Measurements from ENCODE around the gene KIAA1671.

KIAA1671 gene

DNA sequence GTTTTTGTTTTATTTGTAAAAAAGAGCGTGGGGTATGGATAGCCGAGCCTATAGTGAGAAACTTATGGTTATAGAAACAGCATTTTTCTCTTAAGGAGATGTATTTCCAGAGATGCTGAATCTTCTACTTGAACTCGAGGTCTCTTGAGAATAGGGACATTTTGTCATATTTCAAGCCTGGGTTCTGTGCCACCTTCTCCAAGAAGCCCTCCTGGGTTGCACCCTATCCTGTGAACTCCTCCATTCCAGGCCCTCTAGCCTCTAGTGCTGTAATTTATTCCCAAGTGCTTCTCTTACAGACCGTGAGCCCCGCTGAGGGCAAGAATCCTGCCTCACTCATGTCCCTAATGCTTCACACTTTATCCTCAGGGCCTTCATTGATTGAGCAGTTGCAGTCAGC is 108.6 kb downstream of the KIAA1671 start:
- H3K27me3 ChIP-seq (replicated peaks): no peaks in the 10 kb centered on the region
- H3K36me3 ChIP-seq (replicated peaks): no peaks in the 10 kb centered on the region
- no peak for DNase-seq
- no peak overlapping the region for H3K27ac ChIP-seq
- TF ChIP-seq, protein P1, sequence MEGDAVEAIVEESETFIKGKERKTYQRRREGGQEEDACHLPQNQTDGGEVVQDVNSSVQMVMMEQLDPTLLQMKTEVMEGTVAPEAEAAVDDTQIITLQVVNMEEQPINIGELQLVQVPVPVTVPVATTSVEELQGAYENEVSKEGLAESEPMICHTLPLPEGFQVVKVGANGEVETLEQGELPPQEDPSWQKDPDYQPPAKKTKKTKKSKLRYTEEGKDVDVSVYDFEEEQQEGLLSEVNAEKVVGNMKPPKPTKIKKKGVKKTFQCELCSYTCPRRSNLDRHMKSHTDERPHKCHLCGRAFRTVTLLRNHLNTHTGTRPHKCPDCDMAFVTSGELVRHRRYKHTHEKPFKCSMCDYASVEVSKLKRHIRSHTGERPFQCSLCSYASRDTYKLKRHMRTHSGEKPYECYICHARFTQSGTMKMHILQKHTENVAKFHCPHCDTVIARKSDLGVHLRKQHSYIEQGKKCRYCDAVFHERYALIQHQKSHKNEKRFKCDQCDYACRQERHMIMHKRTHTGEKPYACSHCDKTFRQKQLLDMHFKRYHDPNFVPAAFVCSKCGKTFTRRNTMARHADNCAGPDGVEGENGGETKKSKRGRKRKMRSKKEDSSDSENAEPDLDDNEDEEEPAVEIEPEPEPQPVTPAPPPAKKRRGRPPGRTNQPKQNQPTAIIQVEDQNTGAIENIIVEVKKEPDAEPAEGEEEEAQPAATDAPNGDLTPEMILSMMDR (IDR thresholded peaks at IDR 0.05; ENCODE audit: low read depth, low read length, missing control alignments): no peak
- H3K4me3 ChIP-seq (ENCODE audit: low read depth, low read length): no peak overlapping the region
- in situ Hi-C loops (cut with HindIII; ENCODE audit: low pct_ligation_motif_present, low sequenced_read_pairs): no loop called here

DNA sequence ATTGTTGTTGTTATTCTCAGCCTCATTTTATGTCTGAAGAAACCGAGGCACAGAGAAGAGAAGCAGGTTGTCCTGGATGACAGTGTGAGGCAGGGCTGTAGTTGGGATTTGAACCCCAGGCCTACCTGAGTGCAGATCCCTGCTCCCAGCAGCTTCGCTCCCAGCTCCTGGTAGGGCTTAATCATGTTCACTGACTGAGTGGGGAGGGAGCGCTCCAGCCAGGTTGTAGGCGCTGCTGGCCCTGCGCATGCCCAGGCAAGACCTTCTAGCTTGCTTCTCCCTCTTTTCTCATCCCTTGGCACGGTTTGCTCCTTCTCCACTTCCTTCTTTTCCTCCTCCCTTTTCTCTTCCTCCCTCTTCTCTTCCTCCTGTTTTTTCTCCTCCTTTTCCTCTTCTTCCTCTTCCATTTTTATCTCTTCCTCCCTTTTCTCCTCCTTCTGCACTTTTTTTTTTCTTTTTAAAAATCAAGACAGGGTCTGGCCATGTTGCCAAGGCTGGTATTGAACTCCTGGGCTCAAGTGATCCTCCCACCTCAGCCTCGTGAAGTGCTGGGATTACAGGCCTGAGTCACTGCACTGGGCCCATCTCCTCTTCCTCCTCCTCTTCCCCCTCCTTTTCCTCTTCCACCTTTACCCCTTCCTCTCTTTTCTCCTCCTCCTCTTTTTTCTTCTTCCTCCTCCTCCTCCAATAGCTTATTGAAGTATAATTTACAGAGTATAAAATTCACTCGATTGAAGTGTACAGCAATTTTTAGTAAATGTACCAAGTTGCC is 109.3 kb downstream of the KIAA1671 start:
- Histone ChIP-seq H3K36me3 (replicated peaks) (no peaks in the 10 kb centered on the region), H3K27ac (no peak overlapping the region), H3K4me3 (ENCODE audit: low read depth, low read length) (no peak overlapping the region), H3K27me3 (replicated peaks) (no peaks in the 10 kb centered on the region)
- TF ChIP-seq, protein P1 (IDR thresholded peaks at IDR 0.05; ENCODE audit: low read depth, low read length, missing control alignments): no peak
- no peak for DNase-seq
- in situ Hi-C loops (cut with HindIII; ENCODE audit: low pct_ligation_motif_present, low sequenced_read_pairs): no loop called here

DNA sequence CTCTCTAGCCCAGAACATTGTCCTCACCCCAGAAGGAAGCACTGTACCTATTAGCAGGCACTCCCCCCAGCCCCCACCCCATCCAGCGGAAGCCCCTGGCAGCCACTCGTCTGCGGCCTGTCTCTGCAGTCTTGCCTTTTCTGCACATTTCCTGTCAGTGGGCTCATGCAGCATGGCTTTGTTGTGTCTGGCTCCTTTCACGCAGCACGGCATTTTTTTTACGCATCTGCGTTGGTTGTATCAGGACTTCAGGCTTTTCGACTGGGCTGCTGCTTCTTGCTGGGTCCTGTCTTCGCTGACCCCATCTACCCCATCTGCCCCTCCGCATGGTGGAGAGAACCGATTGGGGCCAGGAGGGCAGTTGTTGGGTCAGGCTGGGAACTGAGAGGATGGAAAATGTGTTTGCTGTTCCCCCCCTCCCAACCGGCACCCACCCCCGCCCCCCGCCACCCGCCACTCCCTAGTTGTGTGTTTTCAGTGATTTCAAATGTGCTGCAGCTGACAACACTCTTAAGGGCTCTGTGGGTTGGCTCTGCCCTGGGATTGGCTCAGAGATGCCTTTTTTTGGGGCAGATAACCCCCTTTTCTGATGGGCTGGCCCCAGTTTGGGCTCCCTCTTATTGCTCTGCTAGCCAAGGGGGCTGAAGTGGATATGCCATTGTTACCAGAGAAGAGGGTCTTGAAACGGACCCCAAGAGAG is 110.0 kb downstream of the KIAA1671 start:
- no peaks in the 10 kb centered on the region for H3K27me3 ChIP-seq (replicated peaks)
- H3K4me3 ChIP-seq (ENCODE audit: low read depth, low read length): no peak overlapping the region
- in situ Hi-C loops (cut with HindIII; ENCODE audit: low pct_ligation_motif_present, low sequenced_read_pairs): no loop called here
- DNase-seq: no peak
- no peaks in the 10 kb centered on the region for H3K36me3 ChIP-seq (replicated peaks)
- TF ChIP-seq, protein P1 (IDR thresholded peaks at IDR 0.05; ENCODE audit: low read depth, low read length, missing control alignments): no peak
- no peak overlapping the region for H3K27ac ChIP-seq

DNA sequence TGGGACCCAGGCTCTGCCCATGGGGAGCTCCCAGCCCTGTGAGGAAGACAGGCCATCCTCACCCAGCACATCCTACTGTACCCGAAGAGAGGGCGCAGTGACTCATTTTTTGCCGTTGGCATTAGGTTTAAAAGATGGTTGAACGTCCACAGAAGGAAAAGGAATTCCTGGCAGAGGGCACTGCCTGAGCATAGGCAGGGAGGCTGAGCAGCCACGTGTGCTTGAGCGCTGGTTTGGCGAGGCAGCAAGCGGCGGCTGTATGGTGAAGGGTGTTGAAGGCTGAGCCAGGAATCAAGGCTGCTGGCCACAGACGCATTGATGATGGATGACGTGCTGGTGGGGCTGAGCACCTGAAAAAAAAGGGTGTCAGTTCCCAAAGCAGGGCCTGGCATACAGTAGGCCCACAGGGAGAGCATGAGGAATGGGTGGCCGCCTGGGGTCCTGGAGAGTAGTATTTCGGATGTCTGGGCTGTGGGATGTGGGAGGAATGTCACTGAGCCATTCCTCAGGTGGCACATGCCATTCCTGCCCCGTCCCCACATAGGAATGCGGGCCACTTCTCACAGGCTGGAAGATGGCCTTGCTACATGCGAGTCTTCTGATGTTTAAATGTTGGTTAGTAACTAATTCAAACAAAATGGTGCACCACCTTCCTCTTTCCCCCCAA is 112.5 kb downstream of the KIAA1671 start:
- in situ Hi-C loops (cut with HindIII; ENCODE audit: low pct_ligation_motif_present, low sequenced_read_pairs): no loop called here
- no peak for DNase-seq
- TF ChIP-seq, protein P1 (IDR thresholded peaks at IDR 0.05; ENCODE audit: low read depth, low read length, missing control alignments): no peak
- Histone ChIP-seq H3K36me3 (replicated peaks) (no peaks in the 10 kb centered on the region), H3K4me3 (ENCODE audit: low read depth, low read length) (no peak overlapping the region), H3K27me3 (replicated peaks) (peaks cover 2% of the 10 kb centered on the region), H3K27ac (no peak overlapping the region)

DNA sequence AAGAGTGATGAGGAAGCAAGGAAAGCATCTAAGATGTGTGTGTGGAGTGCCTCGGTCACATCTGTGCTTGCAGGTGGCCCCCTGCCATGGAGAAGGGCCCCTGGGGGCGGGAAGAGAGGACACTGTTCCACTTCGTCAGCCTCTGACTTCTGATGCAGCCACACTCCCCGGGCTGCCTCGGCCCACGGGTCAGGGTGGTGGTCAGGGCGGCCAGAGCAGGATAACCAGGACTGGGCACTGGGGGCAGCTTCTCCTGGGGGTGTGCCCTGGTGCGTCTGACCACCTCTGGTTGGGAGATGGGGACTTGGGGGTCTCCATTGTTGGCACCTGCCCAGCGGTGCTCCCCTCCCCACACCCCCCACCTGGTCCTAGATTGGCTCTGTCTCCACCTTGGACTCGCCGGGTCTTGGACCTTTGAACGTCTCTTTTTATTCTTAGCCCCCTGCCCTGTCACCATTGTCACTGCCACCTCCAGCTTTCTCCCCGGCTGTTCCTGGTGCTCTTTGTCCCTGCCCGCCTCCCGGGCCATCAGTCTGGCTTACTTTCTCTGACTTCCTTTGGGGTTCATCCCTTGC is 114.4 kb downstream of the KIAA1671 start:
- Histone ChIP-seq H3K36me3 (replicated peaks) (no peaks in the 10 kb centered on the region), H3K4me3 (ENCODE audit: low read depth, low read length) (no peak overlapping the region), H3K27me3 (replicated peaks) (peaks cover 2% of the 10 kb centered on the region), H3K27ac (no peak overlapping the region)
- TF ChIP-seq, protein P1 (IDR thresholded peaks at IDR 0.05; ENCODE audit: low read depth, low read length, missing control alignments): no peak
- DNase-seq: no peak
- in situ Hi-C loops (cut with HindIII; ENCODE audit: low pct_ligation_motif_present, low sequenced_read_pairs): no loop called here

Measured in brain microvascular endothelial cell (primary cell).